Measurements from ENCODE around the gene GJD4.

Gene GJD4

DNA sequence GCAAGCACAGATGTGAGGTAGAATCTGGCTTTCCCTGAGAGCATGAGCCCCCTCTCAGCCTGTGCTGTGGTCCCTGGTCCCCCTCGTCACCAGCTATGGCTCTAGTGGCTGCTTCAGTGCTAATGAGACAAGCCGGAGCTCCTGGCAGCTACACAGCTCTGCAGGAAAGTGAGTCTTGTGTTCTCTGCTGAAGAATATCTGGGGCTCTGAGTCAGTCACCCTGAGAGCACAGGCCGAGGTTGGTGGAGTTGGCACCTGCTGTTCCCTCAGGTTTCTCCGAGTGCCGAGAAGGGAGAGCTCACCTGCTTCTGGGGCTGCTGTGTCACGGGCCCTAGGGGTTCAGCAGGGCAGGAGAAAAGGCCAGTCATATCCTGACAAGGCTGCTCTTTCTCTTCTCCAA is 37.2 kb upstream of the GJD4 start:
- H3K36me3 ChIP-seq (ENCODE audit: insufficient read depth, low read length), result no peaks in the 10 kb centered on the region
- no peak overlapping the region for H2AFZ ChIP-seq (ENCODE audit: low read length)
- no peaks in the 10 kb centered on the region for H3F3A ChIP-seq (ENCODE audit: insufficient read depth, low read length)
- H3K9me3 ChIP-seq (ENCODE audit: low read length), result no peaks in the 10 kb centered on the region
- no peaks in the 10 kb centered on the region for H3K27me3 ChIP-seq (ENCODE audit: insufficient read depth, low read length)
- no peaks in the 10 kb centered on the region for H3K9me2 ChIP-seq (ENCODE audit: low read depth, low read length)
- H3K9ac ChIP-seq (ENCODE audit: low read length), result no peak overlapping the region
- TF ChIP-seq EZH2 (IDR thresholded peaks at IDR 0.05; ENCODE audit: borderline replicate concordance, low read length), result no peak
- TF ChIP-seq, protein P1, sequence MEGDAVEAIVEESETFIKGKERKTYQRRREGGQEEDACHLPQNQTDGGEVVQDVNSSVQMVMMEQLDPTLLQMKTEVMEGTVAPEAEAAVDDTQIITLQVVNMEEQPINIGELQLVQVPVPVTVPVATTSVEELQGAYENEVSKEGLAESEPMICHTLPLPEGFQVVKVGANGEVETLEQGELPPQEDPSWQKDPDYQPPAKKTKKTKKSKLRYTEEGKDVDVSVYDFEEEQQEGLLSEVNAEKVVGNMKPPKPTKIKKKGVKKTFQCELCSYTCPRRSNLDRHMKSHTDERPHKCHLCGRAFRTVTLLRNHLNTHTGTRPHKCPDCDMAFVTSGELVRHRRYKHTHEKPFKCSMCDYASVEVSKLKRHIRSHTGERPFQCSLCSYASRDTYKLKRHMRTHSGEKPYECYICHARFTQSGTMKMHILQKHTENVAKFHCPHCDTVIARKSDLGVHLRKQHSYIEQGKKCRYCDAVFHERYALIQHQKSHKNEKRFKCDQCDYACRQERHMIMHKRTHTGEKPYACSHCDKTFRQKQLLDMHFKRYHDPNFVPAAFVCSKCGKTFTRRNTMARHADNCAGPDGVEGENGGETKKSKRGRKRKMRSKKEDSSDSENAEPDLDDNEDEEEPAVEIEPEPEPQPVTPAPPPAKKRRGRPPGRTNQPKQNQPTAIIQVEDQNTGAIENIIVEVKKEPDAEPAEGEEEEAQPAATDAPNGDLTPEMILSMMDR (IDR thresholded peaks at IDR 0.05; ENCODE audit: low read length), result no peak
- H3K4me3 ChIP-seq (ENCODE audit: low read depth, low read length, poor library complexity, severe bottlenecking), result no peak overlapping the region
- H3K27ac ChIP-seq (ENCODE audit: low read depth, low read length, poor library complexity, severe bottlenecking), result no peak overlapping the region
- no peaks in the 10 kb centered on the region for H3K79me2 ChIP-seq (ENCODE audit: insufficient read depth, low read length)
- H4K20me1 ChIP-seq (ENCODE audit: insufficient read depth, low read length), result no peaks in the 10 kb centered on the region
- H3K4me2 ChIP-seq (ENCODE audit: low read length), result no peak overlapping the region
- H3K4me1 ChIP-seq (ENCODE audit: insufficient read depth, low read length, severe bottlenecking), result peaks cover 12% of the 10 kb centered on the region

DNA sequence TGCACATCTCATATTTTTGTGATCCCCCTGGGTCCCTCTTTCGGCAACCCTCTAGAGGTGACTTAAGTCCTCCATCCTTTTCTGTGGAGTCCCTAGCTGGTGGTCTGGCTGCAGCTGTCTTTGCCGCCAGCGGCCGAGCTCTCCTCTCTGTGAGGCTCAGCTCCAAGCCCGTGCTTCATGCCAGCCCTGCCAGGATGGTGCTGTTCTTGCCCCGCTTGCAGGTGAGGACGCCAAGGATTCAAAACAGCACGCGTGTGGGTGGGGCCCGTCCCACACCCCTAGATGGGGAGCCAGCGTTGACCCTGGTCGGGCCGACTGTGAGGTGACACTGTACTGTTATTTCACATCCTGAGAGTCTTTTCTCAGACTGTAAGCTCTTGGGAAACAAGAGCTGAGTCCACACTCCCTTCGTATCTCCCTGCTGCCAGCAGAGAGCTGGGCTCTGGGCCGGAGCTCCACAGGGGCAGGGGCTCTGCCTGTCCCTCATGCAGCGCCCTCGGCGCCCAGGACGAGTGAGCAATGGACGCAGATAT is 36.6 kb upstream of the GJD4 start:
- H2AFZ ChIP-seq (ENCODE audit: low read length), result no peak overlapping the region
- no peaks in the 10 kb centered on the region for H3K79me2 ChIP-seq (ENCODE audit: insufficient read depth, low read length)
- H3K4me1 ChIP-seq (ENCODE audit: insufficient read depth, low read length, severe bottlenecking), result peaks cover 12% of the 10 kb centered on the region
- H3K9ac ChIP-seq (ENCODE audit: low read length), result no peak overlapping the region
- H3K4me2 ChIP-seq (ENCODE audit: low read length), result no peak overlapping the region
- H3F3A ChIP-seq (ENCODE audit: insufficient read depth, low read length), result no peaks in the 10 kb centered on the region
- no peaks in the 10 kb centered on the region for H3K27me3 ChIP-seq (ENCODE audit: insufficient read depth, low read length)
- no peaks in the 10 kb centered on the region for H4K20me1 ChIP-seq (ENCODE audit: insufficient read depth, low read length)
- H3K9me2 ChIP-seq (ENCODE audit: low read depth, low read length), result no peaks in the 10 kb centered on the region
- TF ChIP-seq, protein P1 (IDR thresholded peaks at IDR 0.05; ENCODE audit: low read length), result no peak
- no peak for TF ChIP-seq EZH2 (IDR thresholded peaks at IDR 0.05; ENCODE audit: borderline replicate concordance, low read length)
- H3K9me3 ChIP-seq (ENCODE audit: low read length), result no peaks in the 10 kb centered on the region
- H3K27ac ChIP-seq (ENCODE audit: low read depth, low read length, poor library complexity, severe bottlenecking), result no peak overlapping the region
- no peaks in the 10 kb centered on the region for H3K36me3 ChIP-seq (ENCODE audit: insufficient read depth, low read length)
- H3K4me3 ChIP-seq (ENCODE audit: low read depth, low read length, poor library complexity, severe bottlenecking), result no peak overlapping the region

DNA sequence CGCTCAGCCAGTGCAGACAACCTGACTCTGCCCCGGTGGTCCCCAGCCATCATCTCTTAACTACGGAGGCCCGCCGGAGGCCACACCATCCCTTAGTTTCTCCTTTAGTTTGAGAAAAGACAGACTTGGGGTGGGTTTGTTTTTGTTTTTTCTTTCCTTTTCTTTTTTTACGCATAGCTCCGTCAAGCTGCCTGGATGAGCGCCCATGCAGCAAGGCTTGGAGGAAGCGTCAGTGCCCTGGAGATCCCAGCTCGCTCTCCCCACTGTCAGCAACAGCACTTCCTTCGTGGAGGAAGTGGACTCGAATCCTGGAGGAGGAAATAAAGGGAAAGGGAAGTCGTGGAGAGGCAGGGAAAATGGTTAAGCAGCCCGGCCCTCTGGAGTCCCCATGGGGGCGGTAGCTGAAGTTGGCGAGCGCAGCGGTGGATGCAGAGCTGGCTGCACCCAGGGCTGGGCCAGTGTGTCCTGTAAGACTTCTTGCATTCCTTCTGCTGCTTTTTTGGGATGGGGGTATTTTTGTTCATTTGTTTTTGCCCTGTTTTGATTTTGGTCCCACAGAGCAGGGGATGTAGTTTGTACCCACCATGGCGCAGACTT is 35.9 kb upstream of the GJD4 start:
- Histone ChIP-seq H3F3A (ENCODE audit: insufficient read depth, low read length) (no peaks in the 10 kb centered on the region), H3K27me3 (ENCODE audit: insufficient read depth, low read length) (no peaks in the 10 kb centered on the region), H3K9me2 (ENCODE audit: low read depth, low read length) (no peaks in the 10 kb centered on the region), H3K27ac (ENCODE audit: low read depth, low read length, poor library complexity, severe bottlenecking) (no peak overlapping the region), H3K79me2 (ENCODE audit: insufficient read depth, low read length) (no peaks in the 10 kb centered on the region), H2AFZ (ENCODE audit: low read length) (no peak overlapping the region), H3K4me1 (ENCODE audit: insufficient read depth, low read length, severe bottlenecking) (peaks cover 9% of the 10 kb centered on the region), H3K9ac (ENCODE audit: low read length) (no peak overlapping the region), H4K20me1 (ENCODE audit: insufficient read depth, low read length) (no peaks in the 10 kb centered on the region), H3K9me3 (ENCODE audit: low read length) (no peaks in the 10 kb centered on the region), H3K36me3 (ENCODE audit: insufficient read depth, low read length) (no peaks in the 10 kb centered on the region), H3K4me2 (ENCODE audit: low read length) (no peak overlapping the region), H3K4me3 (ENCODE audit: low read depth, low read length, poor library complexity, severe bottlenecking) (no peak overlapping the region)
- no peak for TF ChIP-seq EZH2 (IDR thresholded peaks at IDR 0.05; ENCODE audit: borderline replicate concordance, low read length)

DNA sequence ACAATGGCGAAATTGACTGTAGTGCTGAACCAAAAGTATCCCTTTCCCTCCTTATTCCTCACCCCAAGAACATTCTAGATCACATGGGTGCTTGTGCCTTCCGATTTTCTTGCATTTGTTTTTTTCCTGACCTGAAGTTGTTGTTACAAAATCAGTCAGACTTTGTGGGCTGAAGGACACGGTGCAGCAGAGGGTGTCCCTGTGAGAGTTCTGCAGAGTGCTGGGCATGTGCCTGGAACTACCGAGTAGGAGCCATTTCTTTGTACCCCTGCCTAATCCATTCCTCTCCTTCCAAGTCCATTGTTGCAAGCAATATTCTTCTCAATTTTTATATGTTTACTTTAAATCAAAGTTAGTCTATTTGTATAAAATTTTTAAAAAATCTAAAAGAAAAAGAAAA is 35.3 kb upstream of the GJD4 start:
- H3K9me3 ChIP-seq (ENCODE audit: low read length), result no peaks in the 10 kb centered on the region
- no peak overlapping the region for H2AFZ ChIP-seq (ENCODE audit: low read length)
- H3K4me3 ChIP-seq (ENCODE audit: low read depth, low read length, poor library complexity, severe bottlenecking), result no peak overlapping the region
- H3K79me2 ChIP-seq (ENCODE audit: insufficient read depth, low read length), result no peaks in the 10 kb centered on the region
- H3K36me3 ChIP-seq (ENCODE audit: insufficient read depth, low read length), result no peaks in the 10 kb centered on the region
- H3K9ac ChIP-seq (ENCODE audit: low read length), result no peak overlapping the region
- H3F3A ChIP-seq (ENCODE audit: insufficient read depth, low read length), result no peaks in the 10 kb centered on the region
- H4K20me1 ChIP-seq (ENCODE audit: insufficient read depth, low read length), result no peaks in the 10 kb centered on the region
- H3K4me2 ChIP-seq (ENCODE audit: low read length), result no peak overlapping the region
- H3K4me1 ChIP-seq (ENCODE audit: insufficient read depth, low read length, severe bottlenecking), result peaks cover 2% of the 10 kb centered on the region
- H3K9me2 ChIP-seq (ENCODE audit: low read depth, low read length), result no peaks in the 10 kb centered on the region
- TF ChIP-seq EZH2 (IDR thresholded peaks at IDR 0.05; ENCODE audit: borderline replicate concordance, low read length), result no peak
- H3K27me3 ChIP-seq (ENCODE audit: insufficient read depth, low read length), result no peaks in the 10 kb centered on the region
- H3K27ac ChIP-seq (ENCODE audit: low read depth, low read length, poor library complexity, severe bottlenecking), result no peak overlapping the region
